ENCODE results near the gene TSHB. TPM values are rescaled to one million over a fixed set of nuclear protein-coding genes. Genes with fewer than 3 reads are reported as not detected.

TSHB gene
- total RNA-seq: not detected

- Histone ChIP-seq H3K27ac (no peak within 1 kb of the TSS), H3K4me1 (no peaks in the 10 kb centered on the region), H3K36me3 (no peaks in the 10 kb centered on the region), H3K27me3 (no peaks in the 10 kb centered on the region), H3K4me3 (no peak within 1 kb of the TSS), H3K9me3 (no peaks in the 10 kb centered on the region)
- DNase-seq (ENCODE audit: extremely low spot score in 2 of 2): no peak
- intact Hi-C loops (cut with DNase I): no loop called here
- TF ChIP-seq CTCF (IDR thresholded peaks at IDR 0.05) (no peak), POLR2A (IDR thresholded peaks at IDR 0.05) (no peak), POLR2AphosphoS5 (IDR thresholded peaks at IDR 0.05; ENCODE audit: insufficient read depth in 1 of 2, low read depth in 1 of 2) (no peak)
Observed at GRCh38 chr1:115029526-115029925, at the start of gene TSHB. Gene TSHB, plus strand, starts transcription at chr1:115029826. Its CDS starts 3,537 bp downstream, at chr1:115033363.

- H3K27me3 ChIP-seq: no peaks in the 10 kb centered on the region
Observed at GRCh38 chr1:114982251-114982650, 47.4 kb upstream of the TSHB start.

GRCh38 chr1:114986286-114986685 is 43.3 kb upstream of the TSHB start:
- Histone ChIP-seq H3K9me3 (no peaks in the 10 kb centered on the region), H3K4me1 (no peaks in the 10 kb centered on the region), H3K27me3 (no peaks in the 10 kb centered on the region), H3K27ac (no peak overlapping the region), H3K4me3 (no peak overlapping the region), H3K36me3 (no peaks in the 10 kb centered on the region)
- intact Hi-C loops (cut with DNase I): no loop called here
- no peak for DNase-seq (ENCODE audit: extremely low spot score in 2 of 2)
- TF ChIP-seq POLR2AphosphoS5 (IDR thresholded peaks at IDR 0.05; ENCODE audit: insufficient read depth in 1 of 2, low read depth in 1 of 2): no peak
- no peak for TF ChIP-seq CTCF (IDR thresholded peaks at IDR 0.05)
- no peak for TF ChIP-seq POLR2A (IDR thresholded peaks at IDR 0.05)

More at GRCh38 chr1:114982251-114982650, 47.4 kb upstream of the TSHB start:
- H3K4me3 ChIP-seq: no peak overlapping the region
- no peaks in the 10 kb centered on the region for H3K9me3 ChIP-seq
- no peaks in the 10 kb centered on the region for H3K4me1 ChIP-seq
- H3K36me3 ChIP-seq: no peaks in the 10 kb centered on the region
- DNase-seq (ENCODE audit: extremely low spot score in 2 of 2): no peak
- TF ChIP-seq POLR2A (IDR thresholded peaks at IDR 0.05) (no peak), CTCF (IDR thresholded peaks at IDR 0.05) (no peak), POLR2AphosphoS5 (IDR thresholded peaks at IDR 0.05; ENCODE audit: insufficient read depth in 1 of 2, low read depth in 1 of 2) (no peak)
- intact Hi-C loops (cut with DNase I): no loop called here
- H3K27ac ChIP-seq: no peak overlapping the region

- no peak for DNase-seq (ENCODE audit: extremely low spot score in 2 of 2)
- intact Hi-C loops (cut with DNase I): no loop called here
- TF ChIP-seq POLR2A (IDR thresholded peaks at IDR 0.05): no peak
- TF ChIP-seq CTCF (IDR thresholded peaks at IDR 0.05): no peak
- TF ChIP-seq POLR2AphosphoS5 (IDR thresholded peaks at IDR 0.05; ENCODE audit: insufficient read depth in 1 of 2, low read depth in 1 of 2): no peak
- H3K27me3 ChIP-seq: no peaks in the 10 kb centered on the region
- no peaks in the 10 kb centered on the region for H3K36me3 ChIP-seq
- no peaks in the 10 kb centered on the region for H3K9me3 ChIP-seq
- no peaks in the 10 kb centered on the region for H3K4me1 ChIP-seq
- no peak overlapping the region for H3K4me3 ChIP-seq
- no peak overlapping the region for H3K27ac ChIP-seq
Observed at GRCh38 chr1:114988095-114988494, 41.5 kb upstream of the TSHB start.

- no peak for DNase-seq (ENCODE audit: extremely low spot score in 2 of 2)
- Histone ChIP-seq H3K4me1 (no peaks in the 10 kb centered on the region), H3K27ac (no peak overlapping the region), H3K36me3 (no peaks in the 10 kb centered on the region), H3K4me3 (no peak overlapping the region), H3K27me3 (no peaks in the 10 kb centered on the region), H3K9me3 (no peaks in the 10 kb centered on the region)
- no peak for TF ChIP-seq CTCF (IDR thresholded peaks at IDR 0.05)
- intact Hi-C loops (cut with DNase I): no loop called here
Observed at GRCh38 chr1:114997510-114998289, 31.9 kb upstream of the TSHB start.

Data from vagina (tissue), 2 donors.